T47D (cell line): ENCODE results near the gene ARID4B.

Source experiments
- DNase-seq, 2 experiments: peaks; one replicate each; pipeline versions ENCODE4 v3.0.0 to v3.0.0-alpha.2; 2011 to 2012; ENCODE audit warnings: low read depth in 1 of 2, low spot score in 1 of 2
- JUND ChIP-seq: IDR thresholded peaks from 2 replicates; pipeline ENCODE4 v1.6.1; 2012; ENCODE audit warnings: low read depth
- in situ Hi-C: cut with HindIII; loops from 2 replicates; pipeline ENCODE4 v1.10.0; 2016; ENCODE audit warnings: low sequenced_read_pairs, low pct_unique_long_range_greater_than_20kb

ARID4B gene

GRCh38 chr1:235254721-235255120 lies 73.3 kb downstream of the ARID4B start:
- in situ Hi-C loops = no loop called here
- DNase-seq = no peak
- no peak for TF ChIP-seq JUND

GRCh38 chr1:235253219-235253962 lies 74.6 kb downstream of the ARID4B start:
- TF ChIP-seq JUND = no peak
- peak in 1 of 2 experiments; percentile 86 for DNase-seq
- in situ Hi-C loops = no loop called here

GRCh38 chr1:235250430-235250829 lies 77.5 kb downstream of the ARID4B start:
- DNase-seq = no peak
- in situ Hi-C loops = no loop called here
- TF ChIP-seq JUND = no peak

- TF ChIP-seq JUND = no peak
- peak in 1 of 2 experiments; percentile 54 for DNase-seq
- in situ Hi-C loops = no loop called here
Observed at GRCh38 chr1:235246022-235246948, 81.7 kb downstream of the ARID4B start.

- no peak for DNase-seq
- in situ Hi-C loops = no loop called here
- no peak for TF ChIP-seq JUND
Observed at GRCh38 chr1:235244974-235245592, 82.9 kb downstream of the ARID4B start.

- DNase-seq = no peak
- TF ChIP-seq JUND = no peak
- in situ Hi-C loops = no loop called here
Observed at GRCh38 chr1:235240960-235241359, 87.0 kb downstream of the ARID4B start.

- TF ChIP-seq JUND = no peak
- DNase-seq = no peak
- in situ Hi-C loops = no loop called here
Observed at GRCh38 chr1:235239851-235240250, 88.1 kb downstream of the ARID4B start.

- TF ChIP-seq JUND = no peak
- in situ Hi-C loops = no loop called here
- no peak for DNase-seq
Observed at GRCh38 chr1:235238558-235238957, 89.4 kb downstream of the ARID4B start.

GRCh38 chr1:235236128-235236527 lies 91.9 kb downstream of the ARID4B start:
- in situ Hi-C loops = no loop called here
- no peak for TF ChIP-seq JUND
- no peak for DNase-seq

- in situ Hi-C loops = no loop called here
- TF ChIP-seq JUND = no peak
- DNase-seq = no peak
Observed at GRCh38 chr1:235229868-235230267, 98.1 kb downstream of the ARID4B start.

GRCh38 chr1:235227414-235227813 lies 100.6 kb downstream of the ARID4B start:
- DNase-seq = no peak
- in situ Hi-C loops = no loop called here
- TF ChIP-seq JUND = no peak

- in situ Hi-C loops = no loop called here
- DNase-seq = no peak
- TF ChIP-seq JUND = no peak
Observed at GRCh38 chr1:235226933-235227332, 101.0 kb downstream of the ARID4B start.

GRCh38 chr1:235225299-235225698 lies 102.7 kb downstream of the ARID4B start:
- in situ Hi-C loops = no loop called here
- no peak for TF ChIP-seq JUND
- DNase-seq = no peak
